C4-2B (cell line): ENCODE measurements around the gene STARD4.

Experiments
- H3K27ac ChIP-seq: fragments of 450-650 bp; 2 replicates; pipeline ENCODE4 v1.5.1; 2017
- CTCF ChIP-seq: fragments of 450-650 bp; conservative IDR thresholded peaks from 2 replicates; pipeline ENCODE4 v1.5.1; 2017; ENCODE audit warnings: mild to moderate bottlenecking
- ZFX ChIP-seq: fragments of 450-650 bp; IDR thresholded peaks from 2 replicates; pipeline ENCODE4 v1.6.1; 2017

Gene STARD4

GRCh38 chr5:111518777-111519176 is 6.4 kb upstream of the STARD4 start:
- TF ChIP-seq ZFX = no peak
- H3K27ac ChIP-seq = no peak overlapping the region

GRCh38 chr5:111517853-111518501 is 5.6 kb upstream of the STARD4 start:
- no peak overlapping the region for H3K27ac ChIP-seq
- no peak for TF ChIP-seq ZFX
- TF ChIP-seq CTCF = no peak

- H3K27ac ChIP-seq = no peak overlapping the region
- no peak for TF ChIP-seq CTCF
- no peak for TF ChIP-seq ZFX
Observed at GRCh38 chr5:111514087-111514486, 1.8 kb upstream of the STARD4 start.

- TF ChIP-seq ZFX (no peak), CTCF (no peak)
- H3K27ac ChIP-seq = peak overlapping the region; percentile 85
Observed at GRCh38 chr5:111513131-111513520, 791 bp upstream of the STARD4 start.

GRCh38 chr5:111511831-111512374 is 432 bp downstream of the STARD4 start:
- peak overlapping the region; percentile 85 for H3K27ac ChIP-seq
- TF ChIP-seq ZFX (no peak), CTCF (no peak)

GRCh38 chr5:111511174-111511830 is 1.0 kb downstream of the STARD4 start:
- H3K27ac ChIP-seq = peak overlapping the region; percentile 85
- TF ChIP-seq ZFX (no peak), CTCF (no peak)

GRCh38 chr5:111509119-111509518 is 3.2 kb downstream of the STARD4 start:
- TF ChIP-seq CTCF (no peak), ZFX (no peak)
- no peak overlapping the region for H3K27ac ChIP-seq
